ENCODE results near the gene BCAS3.

BCAS3 gene

DNA sequence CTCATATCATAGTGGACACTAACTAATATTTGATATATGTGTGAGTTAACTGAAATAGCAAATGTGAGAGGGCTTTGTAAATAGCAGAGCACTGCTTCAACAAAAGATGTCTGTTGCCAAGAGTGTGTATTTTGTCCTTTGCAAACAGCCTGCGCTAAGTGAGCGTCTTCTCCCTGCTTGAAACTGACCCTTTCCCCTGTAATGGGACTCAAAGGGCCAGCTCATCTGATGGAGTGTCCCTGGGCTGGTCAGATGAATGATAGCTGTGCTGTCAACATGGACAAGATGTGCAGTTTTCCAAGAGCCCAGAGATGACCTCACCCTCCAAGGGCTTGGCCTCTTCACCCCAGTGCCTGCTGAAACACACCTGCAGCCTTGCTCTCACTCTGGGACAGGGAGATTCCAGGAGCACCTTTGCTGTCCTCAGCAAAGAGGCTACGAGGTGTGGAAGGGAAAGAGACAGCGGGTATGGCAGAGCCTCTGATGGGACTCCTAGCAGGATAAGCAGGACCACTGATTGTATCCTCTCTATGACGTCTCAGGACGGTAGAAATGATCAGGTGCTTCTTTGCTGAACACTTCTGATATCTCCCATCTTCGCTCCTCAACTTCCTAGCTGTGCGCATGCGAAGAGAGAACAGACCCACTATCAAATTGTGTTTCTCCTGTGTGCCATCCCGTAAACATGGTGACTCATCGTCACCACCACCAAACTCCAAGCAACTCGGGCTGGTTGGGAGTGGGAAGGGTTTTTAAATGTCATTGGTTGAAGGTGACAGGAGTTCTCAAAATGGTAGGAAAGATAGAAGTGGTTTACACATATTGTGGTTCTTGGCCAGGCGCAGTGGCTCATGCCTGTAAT, 686.2 kb downstream of the BCAS3 start:
- DNase-seq (ENCODE audit: low spot score) = no peak

- DNase-seq (ENCODE audit: low spot score) = no peak
Observed at GRCh38 chr17:61364463-61364846, 686.8 kb downstream of the BCAS3 start.

- DNase-seq (ENCODE audit: low spot score) = no peak
Observed at GRCh38 chr17:61366076-61366714, 688.5 kb downstream of the BCAS3 start.

GRCh38 chr17:61366715-61367413, 689.2 kb downstream of the BCAS3 start:
- DNase-seq (ENCODE audit: low spot score) = no peak

GRCh38 chr17:61368049-61368831, 690.6 kb downstream of the BCAS3 start:
- no peak for DNase-seq (ENCODE audit: low spot score)

GRCh38 chr17:61368832-61369450, 691.3 kb downstream of the BCAS3 start:
- DNase-seq (ENCODE audit: low spot score) = no peak

GRCh38 chr17:61369751-61370150, 692.1 kb downstream of the BCAS3 start:
- no peak for DNase-seq (ENCODE audit: low spot score)

DNA sequence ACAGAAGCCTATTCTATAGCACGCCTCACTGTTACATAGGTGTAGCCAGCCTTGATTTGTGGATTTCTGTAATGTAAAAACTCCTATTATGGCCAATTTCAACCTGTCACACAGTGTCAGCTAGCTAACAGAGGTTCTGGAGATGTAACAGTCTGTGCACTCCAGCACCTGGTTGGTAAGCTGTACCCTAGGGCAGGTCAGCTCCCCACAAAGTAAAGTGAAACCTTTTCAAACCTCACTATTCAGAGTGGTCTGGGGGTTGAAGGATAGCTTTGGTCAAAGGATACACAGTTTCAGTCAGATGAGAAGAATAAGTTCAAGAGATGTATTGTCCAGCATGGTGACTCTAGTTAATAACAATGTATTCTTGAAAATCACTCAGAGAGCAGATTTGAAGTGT, 693.5 kb downstream of the BCAS3 start:
- DNase-seq (ENCODE audit: low spot score) = no peak

- no peak for DNase-seq (ENCODE audit: low spot score)
Observed at GRCh38 chr17:61371606-61372005, 694.0 kb downstream of the BCAS3 start.

- no peak for DNase-seq (ENCODE audit: low spot score)
Observed at GRCh38 chr17:61372436-61372835, 694.8 kb downstream of the BCAS3 start.

DNA sequence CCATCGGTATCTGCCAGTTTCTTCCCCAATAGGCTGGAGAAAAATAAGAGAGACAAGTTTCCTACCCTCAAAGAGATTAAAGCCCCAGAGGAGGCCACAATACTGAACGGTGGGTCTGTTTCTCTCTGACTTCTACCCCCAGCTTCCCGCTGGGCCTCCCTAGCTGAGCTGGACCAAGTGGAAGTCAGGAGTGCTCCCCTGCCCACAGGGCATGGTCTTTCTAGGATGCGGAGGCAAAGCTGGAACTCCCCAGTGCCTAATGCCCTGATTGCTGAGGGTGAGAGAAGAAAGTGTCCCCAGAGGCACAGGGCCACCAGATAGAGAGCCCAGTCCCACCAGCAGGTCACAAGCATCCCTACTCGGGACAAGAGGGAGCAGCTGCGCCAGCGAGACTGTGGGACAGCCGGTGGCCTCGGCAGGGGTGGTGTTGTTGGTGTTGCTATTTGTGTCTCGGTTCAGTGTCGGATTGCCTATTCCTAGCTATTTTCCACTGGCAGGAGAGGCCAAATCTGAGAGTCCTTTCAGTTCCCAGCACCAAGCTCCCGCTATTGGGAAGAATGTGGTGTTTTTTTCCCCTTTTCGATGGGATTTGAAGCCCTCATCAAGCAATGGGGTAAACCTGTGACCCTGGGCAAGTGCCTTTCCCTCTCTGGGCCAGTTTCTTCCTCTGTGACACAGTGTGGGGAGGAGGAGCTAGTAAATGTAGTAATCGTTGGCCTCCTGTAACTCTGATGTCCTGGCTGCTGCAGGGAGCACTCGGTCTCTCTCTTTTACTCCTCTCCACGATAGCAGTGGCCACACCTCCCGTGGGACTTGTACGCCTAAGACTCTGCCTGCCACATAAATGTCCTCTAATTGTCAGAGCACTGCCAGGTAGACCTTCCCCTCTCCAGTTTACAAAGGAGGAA, 699.5 kb downstream of the BCAS3 start:
- DNase-seq (ENCODE audit: low spot score) = peak; percentile 26

GRCh38 chr17:61378658-61379456, 701.2 kb downstream of the BCAS3 start:
- peak; percentile 9 for DNase-seq (ENCODE audit: low spot score)

DNA sequence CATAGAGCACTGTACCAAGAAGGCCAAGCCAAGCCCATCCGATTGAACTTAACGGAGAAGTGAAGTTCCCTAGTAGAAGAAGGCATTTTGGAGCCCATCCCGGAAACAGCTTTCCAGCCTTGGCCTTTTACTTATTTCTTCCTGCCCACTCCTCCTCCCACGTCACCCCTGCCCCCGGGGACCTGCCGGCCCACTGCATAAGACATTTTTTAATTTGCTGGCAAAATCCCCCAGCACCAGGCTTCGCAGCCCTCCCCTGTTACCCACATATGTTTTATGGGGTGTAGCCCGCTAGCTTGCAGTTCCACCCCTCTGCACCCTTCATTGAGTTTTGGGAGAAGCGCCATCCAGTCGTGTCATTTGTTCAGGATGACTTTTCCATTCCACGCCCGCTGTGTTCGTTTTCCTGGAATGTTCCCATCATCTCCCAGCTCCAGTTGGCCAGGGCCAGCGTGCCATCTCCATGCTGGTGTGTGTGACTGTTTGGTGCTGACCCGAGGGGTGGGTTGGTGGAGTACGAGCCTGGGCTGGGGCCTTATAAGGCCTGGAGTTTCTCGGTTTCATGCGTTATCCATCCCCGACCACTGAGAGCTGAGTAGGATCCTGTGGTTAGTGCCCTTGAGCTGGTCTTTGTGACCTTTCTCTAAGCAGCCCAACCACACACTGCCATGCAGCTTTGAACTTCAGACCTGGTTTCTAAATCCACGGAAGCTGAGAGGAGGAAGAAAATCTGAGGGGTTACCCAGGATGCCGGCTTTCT, 702.0 kb downstream of the BCAS3 start:
- peak; percentile 7 for DNase-seq (ENCODE audit: low spot score)

DNA sequence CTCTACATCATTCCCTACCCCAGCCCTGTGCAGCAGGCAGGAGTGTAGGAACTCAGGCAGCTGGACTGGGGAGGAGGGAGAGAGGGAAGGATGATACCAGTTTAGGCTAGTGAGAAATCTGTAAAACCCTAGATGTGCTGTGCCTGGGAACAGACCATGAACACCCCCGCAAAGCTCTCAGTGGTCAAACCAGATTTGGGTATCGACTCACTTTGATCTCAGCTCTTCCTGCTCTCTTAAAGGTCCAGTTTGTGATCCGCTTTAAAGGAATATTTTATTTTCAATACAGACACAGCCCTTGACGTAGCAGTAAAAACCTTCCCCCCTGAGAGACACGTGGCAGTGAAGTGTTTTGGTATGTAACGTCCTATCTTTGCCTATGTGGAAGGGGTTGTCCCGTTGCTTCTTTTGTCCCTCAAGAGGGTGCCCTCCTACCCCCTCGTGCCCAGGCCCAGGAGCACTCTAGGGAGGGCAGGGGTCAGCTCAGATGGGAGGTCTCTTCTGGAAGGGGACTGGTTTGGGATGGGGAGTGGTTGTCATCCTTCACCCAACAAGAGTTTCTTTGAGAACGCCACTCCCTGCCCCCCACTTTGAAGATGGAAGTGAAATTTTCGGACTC, 702.7 kb downstream of the BCAS3 start:
- no peak for DNase-seq (ENCODE audit: low spot score)

- DNase-seq (ENCODE audit: low spot score) = peak; percentile 99
Observed at GRCh38 chr17:61380836-61381525, 703.3 kb downstream of the BCAS3 start.

GRCh38 chr17:61381537-61381936, 703.9 kb downstream of the BCAS3 start:
- DNase-seq (ENCODE audit: low spot score) = peak; percentile 79

Measured in SK-N-DZ (cell line).